Colonic mucosa (tissue), 4 donors: ENCODE data around the gene CPEB2. TPM values are rescaled to one million over a fixed set of nuclear protein-coding genes. Genes with fewer than 3 reads are reported as not detected.

ENCODE experiments used
- DNase-seq: peaks from one replicate; pipeline ENCODE4 v3.0.0-alpha.2; 2020
- H3K27ac ChIP-seq: fragments of 200-600 bp; one replicate; pipeline ENCODE4 v1.8.0; 2021
- H3K27me3 ChIP-seq: fragments of 200-600 bp; one replicate; pipeline ENCODE4 v1.8.0; 2021
- H3K36me3 ChIP-seq: fragments of 200-600 bp; one replicate; pipeline ENCODE4 v1.8.0; 2021
- H3K4me1 ChIP-seq: fragments of 200-600 bp; one replicate; pipeline ENCODE4 v1.8.0; 2021; ENCODE audit warnings: mild to moderate bottlenecking
- H3K4me3 ChIP-seq: fragments of 200-600 bp; one replicate; pipeline ENCODE4 v1.8.0; 2021
- H3K9ac ChIP-seq, 2 donors: one replicate each; pipeline ENCODE4 v1.7.0; 2013; ENCODE audit warnings: control low read depth in 2 of 2, low read depth in 2 of 2, low read length in 2 of 2
- H3K9me3 ChIP-seq: fragments of 200-600 bp; one replicate; pipeline ENCODE4 v1.8.0; 2021
- intact Hi-C: fragments of 100-400 bp; cut with DNase I; formaldehyde crosslinking; loops from one replicate; pipeline ENCODE4 v1.14.1; 2022
- total RNA-seq, 2 donors: library from RNA; stranded (reverse); fragmentation: NEBNext Ultra II Directional in 1 of 2; extraction: Animal tissue kit (Norgen Biotek cat#: 25700) in 1 of 2; gene quantifications; one replicate each; pipeline ENCODE4 v1.2.1, GENCODE V29; 2021
- TF ChIP-seq, protein P1 (sequence below): fragments of 200-600 bp; IDR thresholded peaks from one replicate; pipeline ENCODE4 v1.8.0; 2022; ENCODE audit warnings: antibody characterized with exemption, mild to moderate bottlenecking
- donor health status: healthy.
- donor health status: DM: no; HTN: no; CAD: no.
- donor health status: DM: no; HTN: no; CAD: no.

CPEB2 gene
- total RNA-seq, 2 donors from 2014 or later: 12.0 to 30.8 TPM

DNA sequence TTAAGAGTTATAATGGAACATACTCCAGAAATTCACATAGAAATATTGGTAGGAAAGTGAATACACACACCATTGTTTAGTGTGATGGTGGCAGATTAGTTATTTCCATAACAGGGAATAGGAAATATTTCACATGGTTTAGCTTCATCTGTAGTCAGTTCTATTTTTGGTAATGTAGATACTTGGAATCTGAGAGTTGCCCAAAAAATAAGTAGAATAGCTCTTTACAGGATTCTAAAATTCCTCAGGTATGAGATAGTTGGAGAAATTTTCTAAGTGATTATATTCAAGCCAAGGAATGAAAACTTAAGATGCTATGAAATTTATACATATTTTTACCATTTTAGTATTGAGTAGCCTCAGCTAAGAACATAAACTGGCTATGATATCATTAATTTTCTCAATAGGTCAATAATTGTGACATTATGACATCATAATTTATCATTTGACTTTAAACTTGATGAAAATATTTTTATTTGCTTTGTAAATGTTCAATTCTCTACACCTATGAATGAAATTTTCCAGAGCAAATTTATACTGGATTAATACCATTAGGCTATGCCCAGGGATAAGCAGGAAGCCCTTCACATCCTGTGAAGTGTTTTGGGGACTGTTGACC lies 35.8 kb downstream of the CPEB2 start:
- H3K9me3 ChIP-seq: no peaks in the 10 kb centered on the region
- no peaks in the 10 kb centered on the region for H3K36me3 ChIP-seq
- no peak overlapping the region for H3K4me3 ChIP-seq
- no peaks in the 10 kb centered on the region for H3K4me1 ChIP-seq
- no peak overlapping the region for H3K9ac ChIP-seq
- no peak overlapping the region for H3K27ac ChIP-seq
- no peak for DNase-seq
- TF ChIP-seq, protein P1, sequence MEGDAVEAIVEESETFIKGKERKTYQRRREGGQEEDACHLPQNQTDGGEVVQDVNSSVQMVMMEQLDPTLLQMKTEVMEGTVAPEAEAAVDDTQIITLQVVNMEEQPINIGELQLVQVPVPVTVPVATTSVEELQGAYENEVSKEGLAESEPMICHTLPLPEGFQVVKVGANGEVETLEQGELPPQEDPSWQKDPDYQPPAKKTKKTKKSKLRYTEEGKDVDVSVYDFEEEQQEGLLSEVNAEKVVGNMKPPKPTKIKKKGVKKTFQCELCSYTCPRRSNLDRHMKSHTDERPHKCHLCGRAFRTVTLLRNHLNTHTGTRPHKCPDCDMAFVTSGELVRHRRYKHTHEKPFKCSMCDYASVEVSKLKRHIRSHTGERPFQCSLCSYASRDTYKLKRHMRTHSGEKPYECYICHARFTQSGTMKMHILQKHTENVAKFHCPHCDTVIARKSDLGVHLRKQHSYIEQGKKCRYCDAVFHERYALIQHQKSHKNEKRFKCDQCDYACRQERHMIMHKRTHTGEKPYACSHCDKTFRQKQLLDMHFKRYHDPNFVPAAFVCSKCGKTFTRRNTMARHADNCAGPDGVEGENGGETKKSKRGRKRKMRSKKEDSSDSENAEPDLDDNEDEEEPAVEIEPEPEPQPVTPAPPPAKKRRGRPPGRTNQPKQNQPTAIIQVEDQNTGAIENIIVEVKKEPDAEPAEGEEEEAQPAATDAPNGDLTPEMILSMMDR: no peak
- intact Hi-C loops: no loop called here
- no peaks in the 10 kb centered on the region for H3K27me3 ChIP-seq

DNA sequence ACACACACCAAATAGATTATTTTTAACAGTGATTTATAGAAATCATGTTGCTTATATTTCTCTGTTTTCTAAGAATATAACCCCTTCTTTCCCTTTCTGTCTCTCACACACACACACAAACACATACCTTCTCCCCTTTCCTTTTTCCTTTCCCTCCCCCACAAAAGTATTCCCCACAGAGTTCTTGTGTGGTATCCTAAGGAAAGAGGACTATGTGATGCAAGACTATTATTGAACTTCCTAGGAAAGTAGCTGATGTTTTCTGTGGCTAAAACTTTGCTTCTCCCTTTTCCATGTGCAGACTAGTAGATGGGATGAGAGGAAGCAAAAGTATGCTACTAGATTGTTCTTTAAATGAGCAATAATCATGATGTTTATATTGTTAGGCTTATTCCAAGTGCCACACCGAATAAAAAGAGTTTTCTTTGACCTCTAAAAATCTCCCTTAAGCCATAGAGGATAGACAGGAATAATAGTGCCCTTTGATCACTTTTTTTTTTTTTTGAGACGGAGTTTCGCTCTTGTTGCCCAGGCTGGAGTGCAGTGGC lies 38.7 kb downstream of the CPEB2 start:
- TF ChIP-seq, protein P1: no peak
- Histone ChIP-seq H3K36me3 (no peaks in the 10 kb centered on the region), H3K4me3 (no peak overlapping the region), H3K4me1 (no peaks in the 10 kb centered on the region), H3K27ac (no peak overlapping the region), H3K9ac (no peak overlapping the region), H3K27me3 (no peaks in the 10 kb centered on the region), H3K9me3 (no peaks in the 10 kb centered on the region)
- intact Hi-C loops: no loop called here
- DNase-seq: no peak

GRCh38 chr4:15042529-15043167 lies 40.4 kb downstream of the CPEB2 start:
- intact Hi-C loops: no loop called here
- no peaks in the 10 kb centered on the region for H3K4me1 ChIP-seq
- no peaks in the 10 kb centered on the region for H3K27me3 ChIP-seq
- H3K36me3 ChIP-seq: no peaks in the 10 kb centered on the region
- TF ChIP-seq, protein P1: no peak
- DNase-seq: no peak
- H3K9ac ChIP-seq: no peak overlapping the region
- H3K9me3 ChIP-seq: no peaks in the 10 kb centered on the region
- H3K27ac ChIP-seq: no peak overlapping the region
- no peak overlapping the region for H3K4me3 ChIP-seq

GRCh38 chr4:15043226-15043625 lies 40.9 kb downstream of the CPEB2 start:
- H3K4me1 ChIP-seq: no peaks in the 10 kb centered on the region
- no peak overlapping the region for H3K9ac ChIP-seq
- H3K36me3 ChIP-seq: no peaks in the 10 kb centered on the region
- intact Hi-C loops: no loop called here
- no peak for DNase-seq
- H3K27me3 ChIP-seq: no peaks in the 10 kb centered on the region
- H3K27ac ChIP-seq: no peak overlapping the region
- no peaks in the 10 kb centered on the region for H3K9me3 ChIP-seq
- TF ChIP-seq, protein P1: no peak
- H3K4me3 ChIP-seq: no peak overlapping the region

- Histone ChIP-seq H3K4me1 (no peaks in the 10 kb centered on the region), H3K36me3 (no peaks in the 10 kb centered on the region), H3K9ac (no peak overlapping the region), H3K27me3 (no peaks in the 10 kb centered on the region), H3K4me3 (no peak overlapping the region), H3K9me3 (no peaks in the 10 kb centered on the region), H3K27ac (no peak overlapping the region)
- DNase-seq: no peak
- intact Hi-C loops: no loop called here
- TF ChIP-seq, protein P1: no peak
Observed at GRCh38 chr4:15043922-15044321, 41.6 kb downstream of the CPEB2 start.
